Suppressor macrophage treated with lipopolysaccharide for 4 hours (primary cell): ENCODE data around the gene FAM124B.
A peak's percentile ranks its signal among the peaks of the same experiment; 100 is the strongest.
"Not testable (repeated sequence)": the region's sequence is repeated elsewhere in the genome, so short reads cannot be mapped to it uniquely, and the experiment has no call there.

Experiments
- DNase-seq: peaks from one replicate; pipeline ENCODE4 v3.0.0-alpha.2; 2020

The FAM124B gene

DNA sequence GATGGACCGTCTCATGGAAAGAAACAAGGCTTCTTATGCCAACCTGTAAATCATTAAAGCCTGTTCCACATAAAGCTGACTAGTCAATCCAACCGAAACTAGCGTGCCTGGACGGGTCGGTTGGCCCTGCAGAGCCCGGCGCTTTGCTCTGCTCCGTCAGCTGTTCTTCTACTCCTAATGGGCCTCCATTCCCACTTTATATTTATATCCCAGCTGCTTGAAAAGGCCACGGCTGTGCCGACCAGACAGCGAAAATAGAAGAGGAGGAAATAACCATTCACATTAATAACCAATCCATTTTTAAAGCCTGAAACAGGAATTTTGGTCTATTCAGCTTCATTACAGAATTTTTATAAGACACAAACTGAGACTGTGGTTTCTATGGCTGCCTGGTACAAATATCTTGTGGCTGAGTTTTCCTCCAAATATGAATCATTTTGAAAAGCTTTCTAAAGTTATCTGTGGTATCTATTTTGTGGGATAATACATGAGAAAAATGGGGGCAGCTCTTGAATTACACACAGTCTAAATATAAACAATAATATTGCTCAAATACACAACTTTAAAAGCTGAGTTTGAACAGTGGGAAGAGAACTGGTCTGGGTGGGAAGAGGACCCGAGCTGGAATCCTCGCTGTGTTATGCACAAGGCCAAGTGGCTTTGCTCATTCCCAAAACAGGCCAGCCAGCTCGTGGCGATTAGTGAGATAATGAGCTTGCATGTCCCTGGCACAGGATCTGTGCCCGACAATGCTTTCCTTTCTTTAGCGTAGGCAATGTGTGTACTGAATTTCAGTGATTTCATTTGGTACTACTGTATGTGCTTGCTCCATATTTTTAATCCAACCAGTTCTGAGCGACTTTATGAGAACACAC is 10.5 kb upstream of the FAM124B start:
- no peak for DNase-seq

DNA sequence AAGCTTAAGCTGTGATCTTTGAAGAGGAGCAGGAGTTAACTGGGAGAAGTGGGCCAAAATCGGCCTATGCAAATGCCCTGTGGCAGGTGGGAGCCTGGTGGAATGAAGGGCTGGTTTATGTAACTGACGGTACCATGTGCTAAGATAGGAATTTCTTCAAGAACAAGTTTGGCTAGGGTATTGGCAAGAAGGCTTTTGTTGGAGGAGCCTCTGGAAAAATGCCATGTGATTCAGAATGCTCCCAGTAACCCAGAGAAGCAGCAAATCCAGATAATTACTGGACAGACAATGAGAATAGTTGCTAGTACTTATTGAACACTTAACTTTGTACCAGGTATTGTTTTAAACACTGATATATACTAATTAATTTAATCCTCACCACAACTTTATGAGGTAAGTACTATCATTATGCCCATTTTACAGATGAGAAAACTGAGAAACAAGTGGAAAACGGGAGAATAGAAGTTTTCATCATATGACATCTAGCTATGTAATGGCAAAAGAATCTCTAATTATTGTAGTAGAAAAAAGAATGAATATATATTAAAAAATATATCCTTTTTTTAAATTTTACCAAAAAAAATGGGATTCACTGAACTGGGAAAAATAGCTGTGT is 9.1 kb upstream of the FAM124B start:
- DNase-seq, result no peak

DNA sequence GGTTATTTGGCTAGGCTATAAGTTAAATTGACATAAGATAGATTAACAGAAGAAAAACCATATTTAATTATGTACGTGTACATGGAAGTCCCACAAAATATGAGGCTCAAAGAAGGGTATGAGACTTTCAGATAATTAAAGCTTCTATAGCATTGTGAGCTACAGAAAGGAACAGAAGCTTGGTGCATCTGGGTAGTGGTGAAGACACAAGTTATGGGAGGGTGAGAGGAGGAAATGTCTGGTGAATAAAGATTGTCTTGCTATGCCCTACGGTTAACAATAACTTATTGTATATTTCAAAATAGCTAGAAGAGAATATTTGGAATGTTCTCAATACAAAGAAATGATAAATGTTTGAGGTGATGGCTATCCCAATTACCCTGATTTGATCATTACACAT is 6.8 kb upstream of the FAM124B start:
- DNase-seq, result no peak

DNA sequence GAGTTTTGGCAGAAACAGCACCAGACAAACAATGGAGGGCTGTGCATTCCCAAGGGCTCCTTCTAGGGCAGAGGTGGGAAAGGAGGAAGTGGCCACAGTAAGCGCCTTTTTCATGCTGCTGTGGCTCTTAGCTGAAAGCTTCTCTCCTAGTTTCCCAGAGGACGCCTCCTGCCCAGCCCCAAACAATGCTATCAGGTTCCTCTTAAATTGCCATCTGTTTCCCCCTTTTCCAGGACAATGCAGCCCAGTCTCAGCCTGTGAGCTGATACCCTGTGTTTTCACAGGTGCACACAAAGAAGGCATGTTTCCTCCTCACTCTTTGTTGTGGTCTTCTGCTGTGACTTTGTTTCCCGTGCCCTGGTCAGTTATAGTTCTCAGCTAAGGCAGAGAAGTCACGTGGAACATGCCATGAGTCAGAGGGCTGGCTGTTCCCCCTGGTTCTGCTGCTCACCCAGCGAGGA is 5.4 kb upstream of the FAM124B start:
- DNase-seq, result no peak

DNA sequence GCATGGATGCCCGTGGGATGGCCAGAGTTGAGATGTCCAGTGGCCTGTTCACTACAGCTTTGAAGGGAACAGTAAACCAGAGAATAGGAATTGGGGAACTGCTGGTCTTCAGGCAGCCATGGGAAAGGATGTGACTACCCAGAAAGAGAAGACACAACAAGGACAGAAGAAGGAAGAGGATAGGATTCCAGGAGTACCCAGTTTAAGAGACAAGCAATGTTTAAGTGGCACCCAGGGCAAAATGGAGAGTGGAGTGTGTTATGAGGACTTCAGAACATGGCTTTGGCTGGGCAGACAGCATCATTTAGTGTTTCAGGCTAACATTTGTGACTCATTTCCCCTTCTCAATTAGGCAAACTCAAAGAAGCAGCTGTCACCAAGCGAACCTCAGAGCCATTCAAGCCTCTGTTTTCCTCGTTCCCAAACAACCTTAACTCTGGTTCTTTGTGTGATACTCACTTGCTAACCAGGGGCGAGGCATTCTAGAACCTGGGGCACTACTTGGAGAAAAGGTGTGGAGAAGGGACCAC is 4.0 kb upstream of the FAM124B start:
- DNase-seq, result peak; percentile 44

DNA sequence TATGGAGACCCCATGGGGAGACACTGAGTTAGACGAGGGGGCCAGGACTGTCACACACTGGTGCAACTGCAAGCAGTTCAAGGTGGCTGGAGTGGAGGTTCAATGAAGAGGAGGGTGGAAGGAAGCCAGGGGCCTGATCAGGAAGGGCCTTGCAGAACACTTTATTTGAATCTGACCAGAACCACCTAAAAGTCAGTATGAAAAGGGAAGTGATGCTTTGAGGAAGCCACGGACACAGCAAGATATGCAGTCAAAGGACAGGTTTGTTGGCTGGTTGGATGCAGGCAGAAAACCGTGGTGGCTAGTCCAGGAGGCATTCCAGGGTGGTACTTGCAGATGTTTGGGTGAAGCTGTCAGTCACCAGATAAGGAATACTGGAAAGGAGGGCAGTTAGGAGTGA is 3.5 kb upstream of the FAM124B start:
- DNase-seq, result no peak

DNA sequence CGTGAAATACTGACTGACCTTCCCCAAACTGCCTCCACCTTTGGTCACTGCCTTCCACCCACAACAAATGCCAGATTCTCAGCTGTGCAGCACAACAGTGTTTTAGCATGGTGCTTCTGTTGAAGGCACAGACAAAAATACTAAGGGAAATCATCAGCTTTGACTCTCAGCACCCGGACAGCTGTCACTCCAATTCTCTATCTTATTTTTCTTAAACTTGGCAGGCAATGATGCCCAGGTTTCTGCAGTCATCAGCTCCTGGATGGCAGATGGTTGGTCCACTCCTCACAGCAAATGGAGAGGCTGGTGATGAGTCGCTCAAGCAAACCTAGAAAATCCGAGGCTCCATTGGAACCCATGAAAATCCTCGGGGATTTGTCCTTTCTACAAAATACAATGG is 2.9 kb upstream of the FAM124B start:
- DNase-seq, result no peak

DNA sequence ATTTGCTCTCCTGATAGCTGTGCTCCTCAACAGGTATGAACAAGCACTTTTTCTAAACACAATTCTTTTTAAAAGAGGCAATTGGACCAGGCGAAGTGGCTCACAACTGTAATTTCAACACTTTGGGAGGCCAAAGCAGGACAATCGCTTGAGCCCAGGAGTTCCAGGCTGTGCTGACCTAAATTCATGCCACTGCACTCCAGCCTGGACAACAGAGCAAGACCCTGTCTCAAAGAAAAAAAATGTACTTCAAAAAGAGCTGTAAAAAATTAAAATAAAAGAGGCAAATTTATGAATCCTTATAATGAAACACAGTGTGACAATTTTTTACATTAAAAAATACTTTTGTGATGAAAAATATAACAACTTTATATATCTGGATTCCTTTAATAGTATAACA is 1.8 kb upstream of the FAM124B start:
- DNase-seq, result no peak

DNA sequence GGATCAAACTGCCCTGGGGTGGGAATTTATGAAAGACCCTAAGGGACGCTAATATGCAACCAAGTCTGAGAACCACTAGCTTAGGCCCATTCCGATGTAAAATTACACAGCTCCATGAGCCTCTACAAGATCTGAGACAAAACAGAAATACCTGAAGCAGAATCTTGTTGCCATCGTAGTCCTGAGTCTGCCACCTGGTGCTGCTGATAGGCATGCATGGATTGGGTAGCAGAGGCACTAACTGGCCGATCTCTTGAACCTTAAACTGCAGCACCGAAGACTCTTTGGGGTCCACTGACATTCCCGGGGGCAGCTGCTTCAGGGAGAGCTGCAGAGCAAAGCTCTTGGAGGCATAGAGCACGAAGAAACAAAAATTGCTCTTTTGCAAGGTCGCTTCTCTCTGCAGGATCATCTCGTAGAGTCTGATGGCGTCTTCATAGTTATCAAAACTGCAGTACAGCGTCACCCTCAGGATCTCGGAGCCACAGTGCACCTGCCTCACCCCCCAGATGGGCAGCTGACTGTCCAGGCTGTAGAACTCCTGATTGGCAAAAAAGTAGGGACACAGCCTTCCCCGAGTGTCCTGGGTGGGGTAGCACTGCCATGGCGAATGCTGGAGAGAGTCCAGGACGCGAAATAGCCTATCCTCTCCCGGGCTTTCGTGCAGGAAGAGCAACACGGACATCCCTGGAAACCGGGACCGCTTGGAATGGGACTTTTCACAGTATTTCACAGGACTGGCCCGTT is 848 bp downstream of the FAM124B start:
- no peak for DNase-seq

DNA sequence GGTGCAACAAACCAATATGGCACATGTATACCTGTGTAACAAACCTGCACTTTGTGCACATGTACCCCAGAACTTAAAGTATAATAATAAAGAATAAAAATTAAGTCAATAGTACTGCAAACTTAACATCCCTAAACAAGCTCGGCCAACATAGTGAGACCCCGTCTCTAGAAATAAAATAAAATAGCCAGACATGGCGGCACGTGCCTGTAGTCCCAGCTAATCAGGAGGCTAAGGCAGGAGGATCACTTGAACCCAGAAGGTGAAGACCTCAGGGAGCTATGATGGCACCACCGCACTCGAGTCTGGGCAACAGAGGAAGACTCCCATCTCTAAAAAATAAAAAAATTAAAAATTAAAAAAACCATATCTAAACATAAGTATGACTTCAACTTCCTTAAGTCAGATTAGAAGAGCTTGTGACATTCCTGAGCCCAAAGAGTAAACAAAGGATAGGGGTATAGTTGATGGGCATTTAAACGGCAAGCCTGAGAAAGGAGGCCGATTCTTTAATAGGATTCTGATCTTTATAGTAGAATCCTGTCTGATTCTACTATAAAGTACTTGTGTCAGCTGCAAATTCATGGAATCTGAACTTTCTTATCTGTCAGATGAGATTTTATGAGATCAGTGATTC is 1.6 kb downstream of the FAM124B start:
- DNase-seq, result no peak

DNA sequence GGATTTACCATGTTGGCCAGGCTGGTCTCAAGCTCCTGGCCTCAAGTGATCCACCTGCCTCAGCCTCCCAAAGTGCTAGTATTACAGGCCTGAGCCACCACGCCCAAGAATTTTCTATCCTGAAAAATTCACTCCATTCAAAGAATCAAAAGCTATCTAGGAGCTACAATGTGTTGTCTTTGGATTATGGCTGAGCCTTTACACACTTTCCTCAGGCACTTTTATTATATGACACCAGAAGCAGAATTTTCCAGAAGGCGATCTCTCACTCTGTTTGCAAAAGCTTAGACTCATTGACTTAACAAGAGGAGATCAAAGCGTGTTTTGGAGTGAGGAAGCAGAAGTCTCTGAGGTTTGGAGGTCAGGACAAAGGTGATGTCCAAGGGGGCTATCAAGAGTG is 3.6 kb downstream of the FAM124B start:
- no peak for DNase-seq

DNA sequence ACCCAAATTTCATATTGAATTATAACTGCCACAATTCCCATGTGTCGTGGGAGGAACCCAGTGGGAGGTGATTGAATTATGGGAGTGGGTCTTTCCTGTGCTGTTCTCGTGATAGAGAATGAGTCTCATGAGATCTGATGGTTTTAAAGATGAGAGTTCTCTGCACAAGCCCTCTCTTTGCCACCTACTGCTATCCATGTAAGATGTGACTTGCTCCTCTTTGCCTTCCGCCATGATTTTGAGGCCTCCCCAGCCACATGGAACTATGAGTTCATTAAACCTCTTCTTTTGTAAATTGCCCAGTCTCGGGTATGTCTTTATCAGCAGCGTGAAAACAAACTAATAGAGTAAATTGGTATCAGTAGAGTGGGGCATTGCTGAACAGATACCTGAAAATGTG is 4.8 kb downstream of the FAM124B start:
- DNase-seq, result not testable (repeated sequence)

DNA sequence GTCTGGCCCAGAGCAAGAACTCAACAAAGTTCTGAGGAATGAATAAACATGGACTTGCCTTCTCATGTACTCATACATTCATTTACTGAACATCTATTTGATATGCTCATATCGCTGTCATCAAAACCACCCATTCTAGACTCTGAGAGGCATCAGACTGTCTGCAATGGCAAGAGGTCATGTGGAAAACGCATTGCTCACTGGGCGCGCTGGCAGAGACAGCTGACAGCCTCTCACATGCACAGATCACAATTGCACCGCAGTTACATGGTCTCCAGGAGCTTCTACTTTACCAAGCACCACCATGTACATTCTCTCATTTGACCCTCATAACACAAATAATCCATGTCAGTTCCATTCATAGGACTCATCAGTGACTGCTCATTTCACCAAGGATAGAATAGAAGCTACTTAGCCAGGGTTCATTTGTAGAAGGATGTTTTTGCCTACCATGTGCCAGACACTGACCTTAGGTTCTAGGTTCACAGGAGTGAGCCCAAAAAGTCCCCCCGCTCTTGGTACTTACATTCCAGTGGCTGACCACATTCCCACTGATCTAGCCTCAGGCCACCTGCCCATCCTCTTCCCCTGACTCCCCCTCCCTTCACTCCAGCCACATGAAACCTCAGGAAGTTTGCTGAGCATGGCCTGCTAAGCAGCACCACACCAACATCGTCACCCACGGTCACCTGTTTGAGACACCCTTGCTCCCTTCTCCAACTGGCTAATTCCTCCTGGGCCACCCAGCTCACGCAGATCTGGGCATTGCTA is 6.1 kb downstream of the FAM124B start:
- no peak for DNase-seq

DNA sequence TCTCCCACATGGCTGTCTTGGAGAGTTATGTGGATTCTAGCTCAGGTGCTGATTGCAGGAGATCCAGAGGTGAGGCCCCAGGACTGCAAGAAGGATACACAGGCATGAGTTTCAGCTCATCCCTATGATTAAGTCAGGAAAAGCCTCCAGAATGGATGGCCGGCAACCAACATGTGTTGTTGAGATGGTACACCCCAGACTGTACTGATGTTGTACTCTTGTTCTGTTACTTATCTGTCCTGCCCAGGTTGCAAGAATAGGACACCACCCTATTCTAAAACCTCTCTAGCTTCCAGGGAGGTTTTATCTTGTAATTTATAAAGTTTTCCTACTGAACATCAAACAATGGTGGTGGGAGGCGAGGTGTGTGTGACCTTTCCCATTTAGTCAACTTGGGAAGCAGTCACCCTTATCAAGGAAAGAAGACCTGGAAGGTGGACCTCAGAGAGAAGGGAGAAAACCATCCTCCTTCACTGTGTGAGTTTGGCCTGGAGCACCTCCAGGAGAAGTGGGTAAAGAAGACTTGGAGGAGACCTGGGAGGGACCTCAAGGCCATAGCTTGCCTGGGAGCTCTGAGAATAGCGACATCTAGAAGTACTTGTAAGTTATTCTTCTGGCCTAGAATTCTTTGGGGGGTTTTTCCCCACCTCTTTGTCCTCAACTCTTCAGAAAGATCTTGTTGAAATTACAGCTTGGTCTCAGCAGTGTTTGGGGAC is 8.6 kb downstream of the FAM124B start:
- no peak for DNase-seq

DNA sequence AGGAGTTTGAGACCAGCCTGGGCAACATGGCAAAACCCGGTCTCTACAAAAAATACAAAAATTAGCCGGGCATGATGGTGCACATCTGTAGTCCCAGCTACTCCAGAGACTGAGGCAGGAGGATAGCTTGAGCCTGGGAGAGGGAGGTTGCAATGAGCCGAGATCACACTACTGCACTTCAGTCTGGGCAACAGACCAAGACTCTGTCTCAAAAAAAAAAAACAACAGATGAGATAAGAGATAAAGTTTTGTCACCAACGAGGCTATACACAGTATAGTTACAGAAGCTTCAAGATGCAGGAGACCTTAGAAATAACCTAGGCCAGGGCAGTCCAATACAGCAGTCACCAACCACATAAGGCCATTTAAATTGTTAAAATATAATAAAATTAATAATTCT is 9.4 kb downstream of the FAM124B start:
- no peak for DNase-seq

DNA sequence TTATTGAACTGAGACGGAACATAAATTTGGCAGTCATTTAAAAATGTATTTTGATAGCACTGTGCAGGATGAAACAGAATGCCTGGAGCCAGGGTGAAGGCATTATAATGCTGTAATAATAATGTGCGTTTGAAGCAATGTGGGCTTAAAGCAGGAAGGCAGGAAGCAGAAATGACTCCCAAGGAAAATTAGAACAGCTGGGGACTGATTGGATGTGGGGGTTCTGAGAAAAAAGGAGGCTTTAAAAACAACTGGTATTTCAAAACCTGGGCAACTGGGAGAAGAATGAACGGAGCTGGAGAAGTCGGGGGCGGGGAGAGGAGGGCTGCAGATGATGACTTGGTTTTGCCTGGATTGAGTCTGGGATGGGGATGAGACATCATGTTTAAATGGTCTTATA is 12.6 kb downstream of the FAM124B start:
- no peak for DNase-seq

DNA sequence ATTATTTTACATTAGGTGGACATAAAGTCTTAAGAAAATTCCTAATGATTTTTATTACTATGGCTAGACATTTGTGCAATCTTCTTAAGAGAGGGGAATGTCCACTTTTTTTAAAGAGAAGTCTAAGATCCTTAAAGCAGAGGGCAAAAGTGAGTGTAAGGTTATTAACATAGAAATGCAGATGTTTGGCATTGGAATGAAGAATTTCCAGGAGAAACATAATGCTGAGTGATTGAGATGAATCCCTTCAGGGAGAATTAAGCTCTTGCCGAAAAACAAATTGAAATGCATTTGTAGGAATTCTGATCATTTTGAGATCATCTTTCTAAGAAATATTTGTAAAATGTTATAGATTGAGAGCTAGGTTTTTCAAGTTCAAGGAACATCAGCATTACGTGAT is 15.0 kb downstream of the FAM124B start:
- no peak for DNase-seq

DNA sequence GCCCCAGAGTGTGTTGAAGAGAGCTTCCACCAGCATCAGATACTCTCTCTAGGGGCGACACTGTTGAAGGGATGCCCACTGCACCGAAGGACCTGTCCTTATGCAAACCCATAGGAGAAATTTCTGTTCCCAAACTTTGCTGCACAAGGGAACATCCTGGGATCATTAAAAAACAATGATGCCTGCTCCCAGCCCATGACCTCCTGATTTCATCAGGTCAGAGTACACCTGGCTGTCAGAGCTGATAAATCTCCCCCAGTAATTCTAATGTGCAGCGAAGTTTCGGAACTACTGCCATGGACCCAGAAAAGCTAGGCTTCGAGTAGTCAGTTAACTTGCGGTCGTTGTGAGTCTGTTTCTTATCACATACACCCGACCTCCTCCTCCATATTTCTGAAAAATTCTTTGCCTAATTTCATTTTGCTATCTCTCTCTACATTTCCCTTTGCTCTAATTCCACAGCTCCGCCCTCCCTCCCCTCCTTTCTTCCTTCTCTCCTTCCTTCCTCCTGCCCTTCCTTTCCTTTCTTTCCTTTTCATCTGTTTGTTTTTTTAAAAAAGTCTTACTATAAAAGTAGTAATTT is 18.8 kb downstream of the FAM124B start:
- no peak for DNase-seq

DNA sequence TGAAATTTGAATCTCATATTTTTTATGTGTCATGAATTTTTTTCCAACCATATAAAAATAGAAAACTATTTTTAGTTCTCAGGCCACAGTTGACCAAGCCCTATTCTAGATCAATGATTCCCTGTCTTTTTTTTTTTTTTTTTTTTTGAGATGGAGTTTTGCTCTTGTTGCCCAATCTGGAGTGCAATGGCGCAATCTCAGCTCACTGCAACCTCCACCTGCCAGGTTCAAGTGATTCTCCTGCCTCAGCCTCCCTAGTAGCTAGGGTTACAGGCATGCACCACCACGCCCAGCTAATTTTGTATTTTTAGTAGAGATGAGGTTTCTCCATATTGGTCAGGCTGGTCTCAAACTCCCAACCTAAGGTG is 19.6 kb downstream of the FAM124B start:
- DNase-seq, result not testable (repeated sequence)

DNA sequence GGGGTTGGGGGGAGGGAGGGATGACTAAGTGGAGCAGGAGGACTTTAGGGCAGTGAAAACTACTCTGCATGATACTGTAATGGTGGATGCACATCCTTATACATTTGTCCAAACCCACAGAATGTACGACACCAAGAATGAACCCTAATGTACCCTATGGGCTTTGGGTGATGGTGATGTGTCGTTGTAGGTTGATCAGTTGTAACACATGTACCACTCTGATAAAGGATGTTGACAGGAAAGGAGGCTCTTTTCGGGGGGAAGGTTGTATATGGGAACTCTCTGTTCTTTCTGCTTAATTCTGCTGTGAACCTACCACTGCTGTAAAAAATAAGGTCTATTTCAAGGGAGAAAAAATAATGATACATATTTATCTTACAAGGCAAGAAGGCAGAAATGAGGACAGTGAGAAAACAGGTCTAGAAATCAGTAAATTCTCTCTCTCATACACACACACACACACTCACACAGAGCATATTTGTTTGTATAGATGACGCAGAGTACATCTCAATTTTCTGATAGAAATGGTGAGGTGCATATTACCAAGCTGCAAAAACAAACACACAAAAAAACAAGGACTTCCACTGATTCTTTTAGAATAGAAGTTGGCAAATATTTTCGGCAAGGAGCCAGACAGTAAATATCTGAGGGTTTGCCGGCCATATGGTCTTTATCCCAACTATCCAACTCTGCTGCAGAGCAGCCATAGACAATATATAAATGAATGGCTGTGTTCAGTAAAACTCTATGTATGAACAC is 20.2 kb downstream of the FAM124B start:
- DNase-seq, result no peak
